HepG2 (cell line): ENCODE measurements around the gene SLC4A11. TPM values are rescaled to one million over a fixed set of nuclear protein-coding genes. Genes with fewer than 3 reads are reported as not detected.
A peak's percentile ranks its signal among the peaks of the same experiment; 100 is the strongest.

Experiments used
- CREB3 ChIP-seq: sonication (generic); formaldehyde crosslinking; IDR thresholded peaks from 2 replicates; pipeline ENCODE4 v1.5.0; 2020; ENCODE audit warnings: missing genetic modification reagents
- EEA1 ChIP-seq: sonication (generic); formaldehyde crosslinking; IDR thresholded peaks from 2 replicates; pipeline ENCODE4 v1.5.1; 2020; ENCODE audit warnings: mild to moderate bottlenecking, missing genetic modification reagents, borderline replicate concordance
- EED ChIP-seq: sonication (generic); formaldehyde crosslinking; IDR thresholded peaks from 2 replicates; pipeline ENCODE4 v1.5.0; 2020; ENCODE audit warnings: mild to moderate bottlenecking, missing genetic modification reagents
- GATAD2A ChIP-seq: IDR thresholded peaks from 2 replicates; pipeline ENCODE4 v1.6.1; 2016
- HIC2 ChIP-seq: sonication (generic); formaldehyde crosslinking; IDR thresholded peaks from 2 replicates; pipeline ENCODE4 v1.9.0; 2022; ENCODE audit warnings: low read depth, missing genetic modification reagents
- HNRNPH1 ChIP-seq: fragments of 200-400 bp; formaldehyde crosslinking; optimal IDR thresholded peaks from 2 replicates; pipeline ENCODE3; 2017; ENCODE audit warnings: mild to moderate bottlenecking, low read depth, low read length
- NFAT5 ChIP-seq: sonication (generic); formaldehyde crosslinking; IDR thresholded peaks from 2 replicates; pipeline ENCODE4 v1.4.0; 2020; ENCODE audit warnings: missing genetic modification reagents
- NR0B2 ChIP-seq: sonication (generic); formaldehyde crosslinking; IDR thresholded peaks from 2 replicates; pipeline ENCODE4 v1.4.0; 2020; ENCODE audit warnings: mild to moderate bottlenecking, missing genetic modification reagents
- PTBP1 ChIP-seq: fragments of 200-400 bp; formaldehyde crosslinking; IDR thresholded peaks from 2 replicates; pipeline ENCODE4 v1.6.1; 2018; ENCODE audit warnings: low read length, low read depth; ENCODE audit not compliant: poor library complexity, severe bottlenecking
- SIN3A ChIP-seq: IDR thresholded peaks from 2 replicates; pipeline ENCODE4 v1.6.1; 2011; ENCODE audit warnings: low read depth, mild to moderate bottlenecking, control low read depth, low read length, borderline replicate concordance
- SP5 ChIP-seq: IDR thresholded peaks from 2 replicates; pipeline ENCODE4 v1.6.1; 2016; ENCODE audit warnings: low read depth, borderline replicate concordance
- ZBTB43 ChIP-seq: sonication (generic); formaldehyde crosslinking; conservative IDR thresholded peaks from 2 replicates; pipeline ENCODE4 v1.4.0; 2020; ENCODE audit warnings: missing genetic modification reagents
- ZBTB44 ChIP-seq: sonication (generic); formaldehyde crosslinking; IDR thresholded peaks from 2 replicates; pipeline ENCODE4 v1.4.0; 2020; ENCODE audit warnings: missing genetic modification reagents
- ZNF121 ChIP-seq: sonication (generic); formaldehyde crosslinking; IDR thresholded peaks from 2 replicates; pipeline ENCODE4 v1.5.0; 2020; ENCODE audit warnings: mild to moderate bottlenecking, missing genetic modification reagents
- ZNF577 ChIP-seq: sonication (generic); formaldehyde crosslinking; IDR thresholded peaks from 2 replicates; pipeline ENCODE4 v1.4.0; 2020; ENCODE audit warnings: mild to moderate bottlenecking, low read depth, missing genetic modification reagents, borderline replicate concordance
- ZSCAN20 ChIP-seq: sonication (generic); formaldehyde crosslinking; IDR thresholded peaks from 2 replicates; pipeline ENCODE4 v1.4.0; 2020; ENCODE audit warnings: missing genetic modification reagents, mild to moderate bottlenecking, borderline replicate concordance
- polyA plus RNA-seq, 8 experiments: library from polyadenylated mRNA; depleted of rRNA in 3 of 8; stranded (reverse) in 7 of 8; unstranded in 1 of 8; fragments of >200 nt; fragmentation: Illumina TruSeq in 4 of 8; extraction: Trizol in 4 of 8; gene quantifications; 2 replicates each; pipeline versions ENCODE4 v1.2.1 to v1.2.3, GENCODE V29; 2011 to 2016; ENCODE audit warnings: low read depth in 4 of 8, missing spikeins in 1 of 8, mixed read lengths in 1 of 8; ENCODE audit not compliant: insufficient read depth in 1 of 8
- total RNA-seq, 5 experiments: library from RNA; depleted of rRNA; stranded (reverse); fragments of >200 nt; fragmentation: Illumina TruSeq; extraction: Trizol; gene quantifications; 2 replicates each; pipeline ENCODE4 v1.2.3, GENCODE V29; 2016; ENCODE audit warnings: low read depth in 1 of 5

The SLC4A11 gene
- total and polyA plus RNA-seq, 2 of the 13 experiments (the other 11 are each of a cell fraction or from before 2014, with no cell fraction given): 3.9 to 27.0 TPM

GRCh38 chr20:3222635-3223600 lies 16.1 kb downstream of the SLC4A11 start (continued):
- TF ChIP-seq ZBTB43 (peak; percentile 95), ZSCAN20 (peak; percentile 4; the same call in 1 of the 2 replicates), SIN3A (peak; percentile 99), ZNF121 (CRISPR knock-in tag) (peak; percentile 82; the same call in 1 of the 2 replicates), GATAD2A (CRISPR knock-in tag) (peak; percentile 97), EEA1 (CRISPR knock-in tag) (no peak), SP5 (CRISPR knock-in tag) (peak; percentile 99), CREB3 (0 out of 2 replicates have a peak, but pooled peaks have one; percentile 74), NFAT5 (CRISPR knock-in tag) (no peak), NR0B2 (CRISPR knock-in tag) (peak; percentile 87), EED (CRISPR knock-in tag) (no peak), HNRNPH1 (peak; percentile 69), HIC2 (peak; percentile 94), ZBTB44 (CRISPR knock-in tag) (no peak), ZNF577 (no peak), PTBP1 (no peak)
